GM19324 (cell line): ENCODE measurements around the gene PDHA1.
A peak's percentile ranks its signal among the peaks of the same experiment; 100 is the strongest.

Experiments used
- ATAC-seq: cut with Tn5 transposase; IDR thresholded peaks from one replicate; pipeline ENCODE4 v1.9.1; 2021; ENCODE audit warnings: mild to moderate bottlenecking, moderate library complexity; ENCODE audit not compliant: unreplicated experiment, low FRiP score

PDHA1 gene

DNA sequence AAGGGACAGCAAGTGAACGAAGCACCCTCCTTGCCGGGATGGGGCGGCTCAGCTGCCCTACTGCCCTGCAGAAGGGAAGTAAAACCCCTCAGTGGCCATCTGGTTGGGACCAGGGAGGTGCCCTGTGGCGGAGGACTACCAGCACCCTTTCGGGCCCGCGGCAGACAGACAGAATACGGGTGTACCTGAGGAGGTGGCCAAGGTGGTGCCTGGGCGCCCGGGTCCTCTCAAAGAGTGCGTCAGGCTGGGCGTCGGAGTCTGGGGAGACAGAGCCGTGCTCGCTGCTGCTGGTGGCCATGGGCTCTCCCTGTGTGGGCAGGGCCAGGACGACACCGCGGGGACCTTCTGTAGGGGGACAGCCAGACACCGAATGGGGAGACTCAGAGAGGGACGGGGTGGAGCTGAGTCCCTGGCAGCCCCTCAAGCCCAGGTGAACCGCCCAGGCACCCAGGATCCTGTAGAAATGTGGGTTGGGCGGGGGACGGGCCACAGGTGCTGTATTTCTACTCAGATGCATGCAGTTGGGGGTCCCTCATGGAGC, 29.7 kb downstream of the PDHA1 start:
- ATAC-seq = no peak

DNA sequence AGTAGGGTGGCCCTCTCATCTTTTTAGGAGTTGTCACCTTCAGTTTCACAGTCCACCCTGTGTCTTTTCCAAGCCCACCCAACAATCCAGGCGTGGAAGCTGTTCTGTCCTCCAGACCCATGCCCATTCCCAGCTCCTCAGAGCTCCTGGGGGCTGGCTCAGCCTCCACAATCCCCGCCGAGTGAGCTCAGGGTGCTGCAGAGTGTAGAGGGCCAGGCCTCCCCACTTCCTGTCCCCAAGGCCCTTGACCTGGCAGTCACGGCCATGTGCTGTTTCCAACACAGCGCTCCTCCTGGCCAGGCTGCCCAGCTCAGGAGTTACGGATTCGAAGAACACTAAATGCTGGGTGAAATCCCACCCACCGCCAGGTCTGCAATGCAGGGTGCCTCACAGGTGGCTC, 31.8 kb downstream of the PDHA1 start:
- ATAC-seq = no peak

GRCh38 chrX:19377799-19378198, 34.1 kb downstream of the PDHA1 start:
- no peak for ATAC-seq

- no peak for ATAC-seq
Observed at GRCh38 chrX:19381326-19381725, 37.6 kb downstream of the PDHA1 start.

GRCh38 chrX:19382555-19383145, 38.9 kb downstream of the PDHA1 start:
- ATAC-seq = peak; percentile 59

- no peak for ATAC-seq
Observed at GRCh38 chrX:19386679-19387078, 43.0 kb downstream of the PDHA1 start.

GRCh38 chrX:19388064-19388679, 44.4 kb downstream of the PDHA1 start:
- no peak for ATAC-seq

DNA sequence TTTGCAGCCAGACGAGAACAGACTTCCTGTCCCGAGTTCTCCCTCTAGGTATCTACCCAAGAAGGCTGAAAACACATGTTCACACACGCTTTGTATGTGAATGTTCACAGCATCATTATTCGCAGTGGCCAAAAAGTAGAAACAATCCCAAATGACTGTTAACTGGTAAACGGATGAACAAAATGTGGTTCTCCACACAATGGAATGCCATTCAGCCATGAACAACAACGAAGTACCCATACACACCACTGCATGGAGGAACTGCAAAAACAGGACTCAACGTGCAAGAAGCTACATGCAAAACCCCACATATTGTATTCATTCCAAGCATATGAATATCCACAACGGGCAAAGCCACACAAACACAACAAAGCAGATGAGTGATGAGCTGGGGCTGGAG, 45.0 kb downstream of the PDHA1 start:
- no peak for ATAC-seq

GRCh38 chrX:19389227-19389845, 45.6 kb downstream of the PDHA1 start:
- ATAC-seq = no peak

DNA sequence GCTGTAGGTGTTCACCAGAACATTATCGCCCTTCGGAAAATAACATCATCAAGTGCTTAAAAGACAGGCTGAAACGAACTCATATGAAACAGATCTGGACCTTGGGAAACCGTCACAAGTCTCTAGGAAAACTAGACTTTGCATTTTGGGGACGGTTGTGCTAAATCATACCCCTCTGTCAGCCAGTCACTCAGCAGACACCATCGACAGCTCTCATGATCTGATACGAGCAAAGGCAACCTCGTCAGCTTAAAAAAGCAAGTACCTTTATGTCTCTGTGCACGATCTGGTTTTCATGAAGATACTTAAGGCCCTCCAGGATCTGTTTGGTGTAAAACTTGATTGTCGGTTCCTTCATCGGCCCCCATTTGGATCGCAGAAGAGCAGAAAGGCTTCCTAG, 48.4 kb downstream of the PDHA1 start:
- ATAC-seq = no peak

- ATAC-seq = no peak
Observed at GRCh38 chrX:19392703-19393102, 49.0 kb downstream of the PDHA1 start.

DNA sequence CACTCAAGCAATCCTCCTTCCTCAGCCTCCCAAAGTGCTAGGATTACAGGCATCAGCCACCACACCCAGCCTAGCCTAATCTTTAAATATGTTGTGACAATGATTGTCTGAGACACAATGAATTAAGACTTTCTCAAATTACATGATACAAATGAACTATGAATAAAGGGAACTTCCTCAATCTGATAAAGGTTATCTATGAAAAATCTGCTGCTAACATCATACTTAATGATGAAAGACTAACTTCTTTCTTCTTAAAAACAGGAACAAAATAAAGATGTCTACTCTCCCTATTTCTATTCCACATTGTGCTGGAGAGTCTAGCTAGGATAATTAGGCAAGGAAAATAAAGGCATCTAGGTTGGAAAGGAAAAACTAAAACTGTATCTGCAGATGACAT, 60.0 kb downstream of the PDHA1 start:
- no peak for ATAC-seq

DNA sequence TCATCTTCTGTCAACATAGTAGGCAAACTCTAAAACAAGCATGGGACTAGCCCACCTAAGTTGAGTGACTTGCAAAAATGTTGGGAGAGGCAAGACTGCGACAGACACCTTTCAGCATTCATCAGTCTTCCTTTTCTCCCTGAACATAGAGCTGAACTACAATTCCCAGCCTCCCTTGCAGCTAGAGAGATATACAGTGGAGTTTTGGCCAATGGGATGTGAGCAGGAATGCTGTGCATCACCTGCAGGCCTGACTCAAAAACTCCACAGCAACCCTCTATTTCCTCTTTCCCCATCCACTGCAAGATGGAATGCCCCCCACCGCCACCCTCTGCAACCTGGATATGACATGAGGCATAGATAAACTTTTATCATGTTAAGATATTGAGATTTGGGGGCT, 66.5 kb downstream of the PDHA1 start:
- no peak for ATAC-seq
